ENCODE measurements around the gene RASA3.
A peak's percentile ranks its signal among the peaks of the same experiment; 100 is the strongest.

Gene RASA3

GRCh38 chr13:113960276-113960948 is 172.0 kb downstream of the RASA3 start:
- no peak for DNase-seq

- no peak for DNase-seq
Measured at GRCh38 chr13:113959198-113959597, 173.2 kb downstream of the RASA3 start.

- no peak for DNase-seq
Measured at GRCh38 chr13:113958373-113958772, 174.1 kb downstream of the RASA3 start.

- DNase-seq = no peak
Measured at GRCh38 chr13:113956571-113956970, 175.9 kb downstream of the RASA3 start.

GRCh38 chr13:113955691-113956090 is 176.7 kb downstream of the RASA3 start:
- no peak for DNase-seq

GRCh38 chr13:113955235-113955634 is 177.2 kb downstream of the RASA3 start:
- DNase-seq = no peak

GRCh38 chr13:113954046-113954835 is 178.2 kb downstream of the RASA3 start:
- no peak for DNase-seq

GRCh38 chr13:113953561-113953960 is 178.9 kb downstream of the RASA3 start:
- no peak for DNase-seq

GRCh38 chr13:113952983-113953520 is 179.4 kb downstream of the RASA3 start:
- no peak for DNase-seq

- no peak for DNase-seq
Measured at GRCh38 chr13:113952151-113952982, 180.1 kb downstream of the RASA3 start.

- peak; percentile 67 for DNase-seq
Measured at GRCh38 chr13:113951246-113951999, 181.0 kb downstream of the RASA3 start.

GRCh38 chr13:113950451-113951245 is 181.8 kb downstream of the RASA3 start:
- DNase-seq = no peak

GRCh38 chr13:113949546-113949945 is 182.9 kb downstream of the RASA3 start:
- no peak for DNase-seq

GRCh38 chr13:113948034-113948742 is 184.2 kb downstream of the RASA3 start:
- no peak for DNase-seq

GRCh38 chr13:113947311-113948033 is 185.0 kb downstream of the RASA3 start:
- DNase-seq = no peak

GRCh38 chr13:113946409-113947181 is 185.8 kb downstream of the RASA3 start:
- DNase-seq = no peak

- DNase-seq = no peak
Measured at GRCh38 chr13:113945857-113946408, 186.5 kb downstream of the RASA3 start.

GRCh38 chr13:113943821-113944565 is 188.4 kb downstream of the RASA3 start:
- no peak for DNase-seq

Measured in stimulated activated CD8-positive, alpha-beta memory T cell treated with anti-CD3 and anti-CD28 coated beads, Interleukin-4, amount 100 ng/mL, for 48 hours (primary cell).